HepG2 (cell line): ENCODE results near the gene PAFAH1B1. TPM values are rescaled to one million over a fixed set of nuclear protein-coding genes. Genes with fewer than 3 reads are reported as not detected.

Source experiments
- ATAC-seq: fragments of 200-7000 bp; cut with Tn5 transposase; 3 replicates; pipeline ENCODE4 v1.9.1; 2020; ENCODE audit warnings: mild to moderate bottlenecking, moderate library complexity
- BruUV-seq: library from RNA; stranded (reverse); fragments of 400-500 nt; replicated peaks from 2 replicates; lab custom pipeline; 2021; lab: Mats Ljungman, UMichigan
- CTCF ChIA-PET: fragments of 300-600 bp; formaldehyde crosslinking; extraction: SDS; loops from one replicate; lab custom pipeline; 2021; ENCODE audit warnings: low total read pairs, inconsistent platforms, low intra/inter-chr PET ratio; lab: Yijun Ruan, JAX
- POLR2A ChIA-PET: fragments of 350-600 bp; sonication (Branson Sonifier 250); formaldehyde crosslinking; loops from one replicate; lab custom pipeline; 2020; ENCODE audit warnings: antibody characterized with exemption, inconsistent platforms; lab: Yijun Ruan, JAX
- DNase-seq: peaks from one replicate; pipeline ENCODE4 v3.0.0-alpha.2; 2015; ENCODE audit warnings: low spot score
- FAIRE-seq: peaks from 3 replicates; lab custom pipeline; 2011; peaks lifted over from hg19 to GRCh38; lab: Jason Lieb, UNC
- H2AFZ ChIP-seq: one replicate; pipeline ENCODE4 v1.6.1; 2011; ENCODE audit warnings: low read length, inconsistent platforms
- H3K27ac ChIP-seq: fragments of 300-600 bp; 3 replicates; pipeline ENCODE4 v1.8.0; 2011; ENCODE audit warnings: mixed run types, mild to moderate bottlenecking, mixed read lengths, low read length, inconsistent platforms; ENCODE audit not compliant: insufficient read depth; ENCODE audit errors: extremely low read length
- H3K27me3 ChIP-seq, 2 experiments: fragments of 200-600 bp in 1 of 2; 2 replicates in 1 of 2; 3 replicates in 1 of 2; pipeline versions ENCODE4 v1.6.0 to v1.8.0; 2011; ENCODE audit warnings: low read length in 2 of 2, mild to moderate bottlenecking in 2 of 2, moderate library complexity in 2 of 2, inconsistent platforms in 1 of 2; ENCODE audit not compliant: insufficient read depth in 2 of 2, control insufficient read depth in 1 of 2
- H3K36me3 ChIP-seq, 2 experiments: fragments of 200-600 bp in 1 of 2; replicated peaks in 1 of 2; 2 replicates in 1 of 2; 3 replicates in 1 of 2; pipeline versions ENCODE4 v1.5.1 to v1.8.0; 2011; ENCODE audit warnings: low read length in 2 of 2, inconsistent platforms in 1 of 2; ENCODE audit not compliant: insufficient read depth in 2 of 2, control insufficient read depth in 1 of 2
- H3K4me1 ChIP-seq: 2 replicates; pipeline ENCODE4 v1.5.1; 2012; ENCODE audit warnings: low read length, inconsistent platforms; ENCODE audit not compliant: insufficient read depth
- H3K4me2 ChIP-seq: 2 replicates; pipeline ENCODE4 v1.6.0; 2011; ENCODE audit warnings: low read depth, low read length, inconsistent platforms
- H3K4me3 ChIP-seq, 3 experiments: fragments of 200-600 bp in 1 of 3; sonication (generic), shearing (Covaris generic) in 1 of 3; replicated peaks in 1 of 3; 2 replicates each; pipeline ENCODE4 v1.5.1; 2011 to 2016; ENCODE audit warnings: low read length in 3 of 3, inconsistent platforms in 2 of 3, low read depth in 2 of 3, mild to moderate bottlenecking in 2 of 3, control low read depth in 1 of 3, mixed read lengths in 1 of 3; ENCODE audit not compliant: insufficient read depth in 1 of 3
- H3K79me2 ChIP-seq: one replicate; pipeline ENCODE4 v1.6.1; 2011; ENCODE audit warnings: low read length, inconsistent platforms; ENCODE audit not compliant: insufficient read depth
- H3K9ac ChIP-seq: 2 replicates; pipeline ENCODE4 v1.6.0; 2011; ENCODE audit warnings: mild to moderate bottlenecking, low read depth, low read length, inconsistent platforms; ENCODE audit not compliant: insufficient read depth
- H3K9me3 ChIP-seq: 2 replicates; pipeline ENCODE4 v1.5.1; 2012; ENCODE audit warnings: mild to moderate bottlenecking, low read length
- H4K20me1 ChIP-seq: 2 replicates; pipeline ENCODE4 v1.6.0; 2011; ENCODE audit warnings: inconsistent platforms, mild to moderate bottlenecking, low read length, moderate library complexity; ENCODE audit not compliant: insufficient read depth
- ATRX ChIP-seq: sonication (generic); formaldehyde crosslinking; IDR thresholded peaks from 2 replicates; pipeline ENCODE4 v1.4.0; 2020; ENCODE audit warnings: missing genetic modification reagents, borderline replicate concordance
- CHD2 ChIP-seq: IDR thresholded peaks from 2 replicates; pipeline ENCODE4 v1.6.1; 2011; ENCODE audit warnings: low read depth, low read length, improper control_type of control experiment
- EZH2 ChIP-seq: conservative IDR thresholded peaks from 2 replicates; pipeline ENCODE4 v1.6.1; 2012; ENCODE audit warnings: mild to moderate bottlenecking, low read depth, low read length, moderate library complexity
- HNRNPLL ChIP-seq: fragments of 200-400 bp; formaldehyde crosslinking; IDR thresholded peaks from 2 replicates; pipeline ENCODE4 v1.6.1; 2017; ENCODE audit warnings: mild to moderate bottlenecking, low read depth, low read length; ENCODE audit not compliant: poor library complexity, severe bottlenecking
- MAZ ChIP-seq, 2 experiments: sonication (generic) in 1 of 2; formaldehyde crosslinking in 1 of 2; IDR thresholded peaks; 2 replicates each; pipeline versions ENCODE4 v1.5.0 to v1.6.1; 2012 to 2020; ENCODE audit warnings: low read depth in 2 of 2, mild to moderate bottlenecking in 2 of 2, borderline replicate concordance in 1 of 2, improper control_type of control experiment in 1 of 2, low read length in 1 of 2, missing genetic modification reagents in 1 of 2, moderate library complexity in 1 of 2
- MXD1 ChIP-seq: sonication (generic); formaldehyde crosslinking; IDR thresholded peaks from 2 replicates; pipeline ENCODE4 v1.4.0; 2020; ENCODE audit warnings: mild to moderate bottlenecking, missing genetic modification reagents
- NR1H2 ChIP-seq: sonication (generic); formaldehyde crosslinking; IDR thresholded peaks from 2 replicates; pipeline ENCODE4 v1.8.1; 2022; ENCODE audit warnings: low read depth, missing genetic modification reagents, borderline replicate concordance
- PREB ChIP-seq: sonication (generic); formaldehyde crosslinking; IDR thresholded peaks from 2 replicates; pipeline ENCODE4 v1.4.0; 2020; ENCODE audit warnings: missing genetic modification reagents
- PRMT3 ChIP-seq: sonication (generic); formaldehyde crosslinking; IDR thresholded peaks from 2 replicates; pipeline ENCODE4 v1.8.1; 2022; ENCODE audit warnings: low read depth, mild to moderate bottlenecking, moderate library complexity, missing genetic modification reagents, borderline replicate concordance
- XRCC5 ChIP-seq: fragments of 200-400 bp; formaldehyde crosslinking; optimal IDR thresholded peaks from 2 replicates; pipeline ENCODE3; 2017; ENCODE audit warnings: mild to moderate bottlenecking, low read length
- ZNF264 ChIP-seq: sonication (generic); formaldehyde crosslinking; IDR thresholded peaks from 2 replicates; pipeline ENCODE4 v1.4.0; 2020; ENCODE audit warnings: missing genetic modification reagents
- ZNF615 ChIP-seq: sonication (generic); formaldehyde crosslinking; IDR thresholded peaks from 2 replicates; pipeline ENCODE4 v1.5.0; 2020; ENCODE audit warnings: mild to moderate bottlenecking, missing genetic modification reagents, borderline replicate concordance
- ZNF678 ChIP-seq: sonication (generic); formaldehyde crosslinking; IDR thresholded peaks from 2 replicates; pipeline ENCODE4 v1.4.0; 2020; ENCODE audit warnings: mild to moderate bottlenecking, missing genetic modification reagents
- ZSCAN12 ChIP-seq: sonication (generic); formaldehyde crosslinking; IDR thresholded peaks from 2 replicates; pipeline ENCODE4 v1.9.0; 2021; ENCODE audit warnings: mild to moderate bottlenecking, missing genetic modification reagents
- WGBS: methylation state at CpG from one replicate; pipeline ENCODE4 v1.1.6; 2017; ENCODE audit warnings: low lambda C conversion rate; 5-methylcytosine and 5-hydroxymethylcytosine counted together
- in situ Hi-C: cut with HindIII; loops from 2 replicates; pipeline ENCODE4 v1.10.0; 2017; ENCODE audit warnings: low pct_unique_long_range_greater_than_20kb; ENCODE audit not compliant: extremely low pct_ligation_motif_present
- intact Hi-C: fragments of 100-400 bp; cut with micrococcal nuclease; formaldehyde crosslinking; loops from one replicate; pipeline ENCODE4 v1.10.0; 2022; ENCODE audit not compliant: unreplicated experiment
- polyA plus RNA-seq, 8 experiments: library from polyadenylated mRNA; depleted of rRNA in 3 of 8; stranded (reverse) in 7 of 8; unstranded in 1 of 8; fragments of >200 nt; fragmentation: Illumina TruSeq in 4 of 8; extraction: Trizol in 4 of 8; gene quantifications; 2 replicates each; pipeline versions ENCODE4 v1.2.1 to v1.2.3, GENCODE V29; 2011 to 2016; ENCODE audit warnings: low read depth in 4 of 8, missing spikeins in 1 of 8, mixed read lengths in 1 of 8; ENCODE audit not compliant: insufficient read depth in 1 of 8
- total RNA-seq, 5 experiments: library from RNA; depleted of rRNA; stranded (reverse); fragments of >200 nt; fragmentation: Illumina TruSeq; extraction: Trizol; gene quantifications; 2 replicates each; pipeline ENCODE4 v1.2.3, GENCODE V29; 2016; ENCODE audit warnings: low read depth in 1 of 5

The PAFAH1B1 gene
- total and polyA plus RNA-seq, 2 of the 13 experiments (the other 11 are each of a cell fraction or from before 2014, with no cell fraction given): 46.0 to 64.9 TPM

DNA sequence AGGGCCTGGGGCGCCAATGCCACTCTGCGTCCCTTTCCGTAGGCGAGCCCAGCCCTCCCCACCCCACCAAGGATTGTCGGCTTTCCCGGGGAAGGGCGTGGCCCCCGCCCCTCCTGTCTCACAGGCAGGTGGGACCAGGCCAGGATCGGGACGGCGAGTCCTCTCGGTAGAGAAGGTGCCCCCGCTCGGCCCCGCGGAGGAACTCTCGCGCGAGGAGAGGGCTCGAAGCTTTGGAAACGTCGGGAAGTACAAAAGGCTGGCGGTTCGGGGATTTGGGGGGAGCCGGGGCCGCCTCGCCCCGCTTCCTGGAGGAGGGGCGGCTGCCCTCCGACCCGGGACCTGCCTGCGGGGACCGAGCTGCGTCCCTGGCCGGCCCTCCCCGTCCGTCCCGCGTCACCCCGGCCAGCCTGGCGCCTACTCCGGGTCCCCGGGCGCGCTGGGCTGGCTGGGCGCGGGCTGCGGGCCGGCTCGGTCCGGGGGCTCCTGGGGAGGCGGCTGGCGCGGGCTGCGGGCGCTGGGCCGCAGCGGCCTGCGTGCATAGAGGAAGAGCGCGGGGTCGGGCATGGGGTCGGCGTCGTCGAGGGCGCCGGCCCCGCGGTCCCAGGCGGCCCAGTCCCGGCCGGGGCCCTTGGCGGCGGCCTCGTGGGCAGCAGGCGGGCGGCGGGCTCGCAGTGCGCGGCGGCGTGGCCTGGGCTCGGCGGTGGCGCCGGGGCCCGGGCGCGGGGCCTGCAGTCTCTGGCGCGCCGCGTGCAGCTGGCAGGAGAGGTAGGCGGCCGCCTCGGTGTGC lies 130.7 kb downstream of the PAFAH1B1 start:
- BruUV-seq: no TSS peak
- in situ Hi-C loops: no loop called here
- H2AFZ ChIP-seq: no peak overlapping the region
- intact Hi-C loops: no loop called here
- POLR2A ChIA-PET: interaction anchor here (1.1 kb wide), 1 partner anchor 14 kb away, joined by 7 read pairs; no protein-coding TSS in a partner anchor
- no peak for ATAC-seq
- no peaks in the 10 kb centered on the region for H3K79me2 ChIP-seq
- H3K9me3 ChIP-seq: no peaks in the 10 kb centered on the region
- peak overlapping the region in 2 of 3 experiments; percentile 9 to 28; a peak in 3 of 6 replicates for H3K4me3 ChIP-seq
- no peak overlapping the region for H3K27ac ChIP-seq
- H3K9ac ChIP-seq: no peak overlapping the region
- H3K4me1 ChIP-seq: no peaks in the 10 kb centered on the region
- no peak for FAIRE-seq
- no peaks in the 10 kb centered on the region for H4K20me1 ChIP-seq
- H3K36me3 ChIP-seq: no peaks in the 10 kb centered on the region
- H3K4me2 ChIP-seq: peak overlapping the region; percentile 27; the same call in 1 of the 2 replicates
- TF ChIP-seq ATRX (CRISPR knock-in tag) (no peak), CHD2 (0 out of 2 replicates have a peak, but pooled peaks have one; percentile 29)
- WGBS: 53% methylated on average over 50 of the region's 98 CpGs
- CTCF ChIA-PET: no interaction called here
- DNase-seq: no peak
- peaks cover 7 to 23% of the 10 kb centered on the region in 2 experiments; a peak in 4 of 5 replicates for H3K27me3 ChIP-seq

GRCh38 chr17:2724784-2725164 lies 131.3 kb downstream of the PAFAH1B1 start:
- in situ Hi-C loops (no loop called here), intact Hi-C loops (no loop called here)
- H2AFZ ChIP-seq: no peak overlapping the region
- peaks cover 7 to 24% of the 10 kb centered on the region in 2 experiments; a peak in 4 of 5 replicates for H3K27me3 ChIP-seq
- 7% methylated on average over 3 of the region's 40 CpGs for WGBS
- H3K79me2 ChIP-seq: no peaks in the 10 kb centered on the region
- DNase-seq (no peak), FAIRE-seq (no peak), ATAC-seq (peak; percentile 77)
- no peaks in the 10 kb centered on the region for H3K9me3 ChIP-seq
- H3K27ac ChIP-seq: no peak overlapping the region
- H4K20me1 ChIP-seq: no peaks in the 10 kb centered on the region
- H3K9ac ChIP-seq: no peak overlapping the region
- CTCF ChIA-PET: no interaction called here
- no TSS peak for BruUV-seq
- no peaks in the 10 kb centered on the region for H3K36me3 ChIP-seq
- H3K4me1 ChIP-seq: no peaks in the 10 kb centered on the region
- H3K4me2 ChIP-seq: no peak overlapping the region; the same call in 1 of the 2 replicates
- POLR2A ChIA-PET: interaction anchor here (1.1 kb wide), 1 partner anchor 15 kb away, joined by 7 read pairs; no protein-coding TSS in a partner anchor
- no peak overlapping the region; a peak in 1 of 6 replicates for H3K4me3 ChIP-seq
- TF ChIP-seq MXD1: peak; percentile 54; the same call in 1 of the 2 replicates
- TF ChIP-seq ZNF615 (CRISPR knock-in tag): no peak
- no peak for TF ChIP-seq EZH2
- 0 out of 2 replicates have a peak, but pooled peaks have one; percentile 56 for TF ChIP-seq PREB (CRISPR knock-in tag)
- peak; percentile 97 for TF ChIP-seq HNRNPLL
- no peak for TF ChIP-seq XRCC5
- no peak for TF ChIP-seq ZNF678 (CRISPR knock-in tag)
- 0 out of 2 replicates have a peak, but pooled peaks have one; percentile 46 for TF ChIP-seq ZSCAN12 (CRISPR knock-in tag)
- TF ChIP-seq MAZ (IDR thresholded peaks at IDR 0.05; ENCODE audit: borderline replicate concordance, low read depth, low read length): no peak
- TF ChIP-seq MAZ (CRISPR knock-in tag; IDR thresholded peaks at IDR 0.05; ENCODE audit: low read depth): 0 out of 2 replicates have a peak, but pooled peaks have one; percentile 48
- TF ChIP-seq ZNF264 (CRISPR knock-in tag): no peak
- TF ChIP-seq NR1H2 (CRISPR knock-in tag): no peak
- TF ChIP-seq PRMT3: no peak
